Measurements from ENCODE around the gene ASIP.

DNA sequence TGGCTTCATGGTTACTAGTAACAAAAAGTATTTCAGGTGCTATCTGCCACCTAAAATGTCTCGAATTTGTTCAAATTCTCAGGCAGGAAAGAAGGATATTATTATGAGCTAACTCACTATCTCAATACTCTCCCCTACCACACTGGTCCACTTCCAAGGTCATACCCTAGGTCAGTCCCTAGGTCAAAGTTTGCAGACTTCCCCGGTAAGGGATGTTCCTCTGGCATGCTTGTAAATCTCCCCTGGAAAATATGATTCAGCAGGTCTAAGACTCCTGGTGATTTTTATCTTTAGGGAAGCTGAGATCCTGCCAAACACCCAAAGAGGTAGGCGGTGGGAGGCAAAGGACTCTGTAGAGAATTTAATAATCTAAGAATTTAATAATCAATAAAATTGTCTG, 55.2 kb downstream of the ASIP start:
- TF ChIP-seq, protein P1, sequence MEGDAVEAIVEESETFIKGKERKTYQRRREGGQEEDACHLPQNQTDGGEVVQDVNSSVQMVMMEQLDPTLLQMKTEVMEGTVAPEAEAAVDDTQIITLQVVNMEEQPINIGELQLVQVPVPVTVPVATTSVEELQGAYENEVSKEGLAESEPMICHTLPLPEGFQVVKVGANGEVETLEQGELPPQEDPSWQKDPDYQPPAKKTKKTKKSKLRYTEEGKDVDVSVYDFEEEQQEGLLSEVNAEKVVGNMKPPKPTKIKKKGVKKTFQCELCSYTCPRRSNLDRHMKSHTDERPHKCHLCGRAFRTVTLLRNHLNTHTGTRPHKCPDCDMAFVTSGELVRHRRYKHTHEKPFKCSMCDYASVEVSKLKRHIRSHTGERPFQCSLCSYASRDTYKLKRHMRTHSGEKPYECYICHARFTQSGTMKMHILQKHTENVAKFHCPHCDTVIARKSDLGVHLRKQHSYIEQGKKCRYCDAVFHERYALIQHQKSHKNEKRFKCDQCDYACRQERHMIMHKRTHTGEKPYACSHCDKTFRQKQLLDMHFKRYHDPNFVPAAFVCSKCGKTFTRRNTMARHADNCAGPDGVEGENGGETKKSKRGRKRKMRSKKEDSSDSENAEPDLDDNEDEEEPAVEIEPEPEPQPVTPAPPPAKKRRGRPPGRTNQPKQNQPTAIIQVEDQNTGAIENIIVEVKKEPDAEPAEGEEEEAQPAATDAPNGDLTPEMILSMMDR (IDR thresholded peaks at IDR 0.05; ENCODE audit: insufficient read depth, low read depth, low read length): no peak
- TF ChIP-seq EZH2 (IDR thresholded peaks at IDR 0.05; ENCODE audit: insufficient read depth, low read length): no peak
